Hepatocyte (in vitro differentiated cells): ENCODE measurements around the gene NADSYN1. TPM values are rescaled to one million over a fixed set of nuclear protein-coding genes. Genes with fewer than 3 reads are reported as not detected.

Source experiments
- DNase-seq: peaks from one replicate; pipeline ENCODE4 v3.0.0-alpha.2; 2016; ENCODE audit warnings: low spot score
- H2AFZ ChIP-seq: fragments of 200-600 bp; sonication (generic); 2 replicates; pipeline ENCODE4 v1.6.0; 2016; ENCODE audit warnings: antibody characterized with exemption, mild to moderate bottlenecking
- H3K27ac ChIP-seq: fragments of 200-600 bp; sonication (generic); 2 replicates; pipeline ENCODE4 v1.5.1; 2016; ENCODE audit warnings: mild to moderate bottlenecking
- H3K27me3 ChIP-seq: fragments of 200-600 bp; sonication (generic); 2 replicates; pipeline ENCODE4 v1.6.1; 2016
- H3K36me3 ChIP-seq: fragments of 200-600 bp; sonication (generic); replicated peaks from 2 replicates; pipeline ENCODE4 v1.5.1; 2016; ENCODE audit warnings: low read depth; ENCODE audit not compliant: insufficient read depth
- H3K4me1 ChIP-seq: fragments of 200-600 bp; sonication (generic); 2 replicates; pipeline ENCODE4 v1.5.1; 2016; ENCODE audit warnings: mild to moderate bottlenecking, moderate library complexity; ENCODE audit not compliant: insufficient read depth
- H3K4me2 ChIP-seq: fragments of 200-600 bp; sonication (generic); 2 replicates; pipeline ENCODE4 v1.6.0; 2016
- H3K4me3 ChIP-seq: fragments of 200-600 bp; sonication (generic); 2 replicates; pipeline ENCODE4 v1.5.1; 2016; ENCODE audit warnings: mild to moderate bottlenecking
- H3K79me2 ChIP-seq: fragments of 200-600 bp; sonication (generic); 2 replicates; pipeline ENCODE4 v1.6.0; 2017; ENCODE audit warnings: mild to moderate bottlenecking
- H3K9me2 ChIP-seq: fragments of 200-600 bp; sonication (generic); replicated peaks from 2 replicates; pipeline ENCODE4 v1.6.0; 2017; ENCODE audit warnings: mild to moderate bottlenecking; ENCODE audit not compliant: insufficient read depth
- H3K9me3 ChIP-seq: fragments of 200-600 bp; sonication (generic); 2 replicates; pipeline ENCODE4 v1.5.1; 2016; ENCODE audit warnings: low read depth, mild to moderate bottlenecking
- H4K20me1 ChIP-seq: fragments of 200-600 bp; sonication (generic); 2 replicates; pipeline ENCODE4 v1.6.0; 2016; ENCODE audit warnings: mild to moderate bottlenecking; ENCODE audit not compliant: insufficient read depth, poor library complexity, severe bottlenecking
- CTCF ChIP-seq: fragments of 200-600 bp; sonication (generic); IDR thresholded peaks from 2 replicates; pipeline ENCODE4 v1.5.1; 2016; ENCODE audit warnings: antibody characterized with exemption, mild to moderate bottlenecking; ENCODE audit not compliant: poor library complexity
- EZH2 ChIP-seq: fragments of 200-600 bp; sonication (generic); IDR thresholded peaks from 2 replicates; pipeline ENCODE4 v1.6.1; 2016; ENCODE audit warnings: antibody characterized with exemption, mild to moderate bottlenecking, borderline replicate concordance
- EZH2phosphoT487 ChIP-seq: fragments of 200-600 bp; sonication (generic); IDR thresholded peaks from one replicate; pipeline ENCODE4 v1.6.1; 2018; ENCODE audit warnings: antibody characterized with exemption, mild to moderate bottlenecking, low read depth, moderate library complexity; ENCODE audit not compliant: unreplicated experiment, severe bottlenecking
- WGBS: methylation state at CpG from one replicate; pipeline ENCODE4 v1.1.6; 2016; ENCODE audit warnings: low lambda C conversion rate; ENCODE audit errors: missing lambda C conversion rate; 5-methylcytosine and 5-hydroxymethylcytosine counted together
- polyA plus RNA-seq: library from polyadenylated mRNA; unstranded; fragments of >200 nt; fragmentation: Nextera tagmentation; extraction: Ambion mirVana; gene quantifications from 2 replicates; pipeline ENCODE4 v1.2.1, GENCODE V29; 2016
- total RNA-seq: library from RNA; depleted of rRNA; stranded (reverse); fragments of >200 nt; gene quantifications from 2 replicates; pipeline ENCODE4 v1.2.3, GENCODE V29; 2014

The NADSYN1 gene
- total and polyA plus RNA-seq, 2 experiments from 2014 or later, result 42.0 to 43.7 TPM

GRCh38 chr11:71474771-71475483, 21.9 kb downstream of the NADSYN1 start:
- no peak overlapping the region for H3K4me3 ChIP-seq
- no peak overlapping the region for H3K27ac ChIP-seq
- H3K9me3 ChIP-seq, result no peaks in the 10 kb centered on the region
- H3K79me2 ChIP-seq, result no peaks in the 10 kb centered on the region
- no peak for DNase-seq
- H3K36me3 ChIP-seq, result no peaks in the 10 kb centered on the region
- H2AFZ ChIP-seq, result no peak overlapping the region
- 93% methylated on average over 26 of the region's 26 CpGs for WGBS
- no peaks in the 10 kb centered on the region for H3K9me2 ChIP-seq
- H4K20me1 ChIP-seq, result no peaks in the 10 kb centered on the region
- no peaks in the 10 kb centered on the region for H3K4me1 ChIP-seq
- TF ChIP-seq CTCF, result no peak
- no peak for TF ChIP-seq EZH2phosphoT487
- no peak for TF ChIP-seq EZH2
- no peaks in the 10 kb centered on the region for H3K27me3 ChIP-seq
- H3K4me2 ChIP-seq, result no peak overlapping the region

GRCh38 chr11:71476031-71476430, 23.0 kb downstream of the NADSYN1 start:
- TF ChIP-seq CTCF (no peak), EZH2 (no peak), EZH2phosphoT487 (no peak)
- Histone ChIP-seq H4K20me1 (no peaks in the 10 kb centered on the region), H2AFZ (no peak overlapping the region), H3K27me3 (no peaks in the 10 kb centered on the region), H3K4me1 (peaks cover 4% of the 10 kb centered on the region), H3K79me2 (no peaks in the 10 kb centered on the region), H3K4me2 (no peak overlapping the region), H3K36me3 (no peaks in the 10 kb centered on the region), H3K27ac (no peak overlapping the region), H3K9me3 (no peaks in the 10 kb centered on the region), H3K9me2 (no peaks in the 10 kb centered on the region), H3K4me3 (no peak overlapping the region)
- no peak for DNase-seq
- WGBS, result 97% methylated on average over 21 of the region's 21 CpGs

GRCh38 chr11:71476926-71477640, 24.1 kb downstream of the NADSYN1 start:
- H3K4me2 ChIP-seq, result no peak overlapping the region
- TF ChIP-seq CTCF, result no peak
- TF ChIP-seq EZH2phosphoT487, result no peak
- TF ChIP-seq EZH2, result no peak
- no peaks in the 10 kb centered on the region for H3K9me2 ChIP-seq
- no peaks in the 10 kb centered on the region for H3K79me2 ChIP-seq
- H3K4me3 ChIP-seq, result no peak overlapping the region
- whole genome bisulfite sequencing, result 95% methylated on average over 34 of the region's 34 CpGs
- no peaks in the 10 kb centered on the region for H3K27me3 ChIP-seq
- no peak overlapping the region for H2AFZ ChIP-seq
- no peaks in the 10 kb centered on the region for H4K20me1 ChIP-seq
- H3K4me1 ChIP-seq, result peaks cover 4% of the 10 kb centered on the region
- no peaks in the 10 kb centered on the region for H3K9me3 ChIP-seq
- no peaks in the 10 kb centered on the region for H3K36me3 ChIP-seq
- no peak for DNase-seq
- H3K27ac ChIP-seq, result no peak overlapping the region
